GM12891 (cell line): ENCODE data around the gene APOL5.

Experiments used
- POLR2A ChIP-seq: IDR thresholded peaks from 2 replicates; pipeline ENCODE4 v1.6.1; 2011; ENCODE audit warnings: low read depth, low read length, control low read depth
- POLR2AphosphoS5 ChIP-seq: IDR thresholded peaks from 2 replicates; pipeline ENCODE4 v1.6.1; 2011; ENCODE audit warnings: low read depth, low read length, control low read depth
- SPI1 ChIP-seq: IDR thresholded peaks from 2 replicates; pipeline ENCODE4 v1.6.1; 2011; ENCODE audit warnings: low read depth, low read length, control low read depth

- TF ChIP-seq POLR2AphosphoS5 (no peak), POLR2A (no peak), SPI1 (no peak)
Observed at GRCh38 chr22:35775339-35775738, 57.7 kb downstream of the APOL5 start.
